Stimulated activated naive CD8-positive, alpha-beta T cell treated with anti-CD3 and anti-CD28 coated beads, Interleukin-15, Interleukin-2, amounts not matched to agents 100 ng/mL and 50 ng/mL, for 24 hours (primary cell): Measurements from ENCODE around the gene DYRK1A.

Experiments used
- H3K27ac Mint-ChIP-seq: one replicate; pipeline ENCODE4 v1.8.0; 2021; ENCODE audit warnings: mild to moderate bottlenecking, mixed read lengths
- H3K27me3 Mint-ChIP-seq: one replicate; pipeline ENCODE4 v1.8.0; 2021; ENCODE audit warnings: mixed read lengths
- H3K36me3 Mint-ChIP-seq: one replicate; pipeline ENCODE4 v1.8.0; 2021; ENCODE audit warnings: low read depth, mixed read lengths
- H3K4me1 Mint-ChIP-seq: one replicate; pipeline ENCODE4 v1.8.0; 2021; ENCODE audit warnings: low read depth, mixed read lengths
- H3K4me3 Mint-ChIP-seq: one replicate; pipeline ENCODE4 v1.8.0; 2021; ENCODE audit warnings: mild to moderate bottlenecking, mixed read lengths
- H3K9me3 Mint-ChIP-seq: one replicate; pipeline ENCODE4 v1.8.0; 2021; ENCODE audit warnings: mixed read lengths

The DYRK1A gene

GRCh38 chr21:37550157-37550556 is 183.6 kb downstream of the DYRK1A start:
- Mint-ChIP-seq H3K36me3 (no peaks in the 10 kb centered on the region), H3K27ac (no peak overlapping the region), H3K4me3 (no peak overlapping the region), H3K27me3 (peaks cover 22% of the 10 kb centered on the region), H3K4me1 (peaks cover 16% of the 10 kb centered on the region), H3K9me3 (no peaks in the 10 kb centered on the region)

- Mint-ChIP-seq H3K4me1 (peaks cover 16% of the 10 kb centered on the region), H3K27ac (no peak overlapping the region), H3K27me3 (peaks cover 22% of the 10 kb centered on the region), H3K4me3 (no peak overlapping the region), H3K36me3 (no peaks in the 10 kb centered on the region), H3K9me3 (no peaks in the 10 kb centered on the region)
These were observed 184.2 kb downstream of the DYRK1A start for GRCh38 chr21:37550618-37551330.

- Mint-ChIP-seq H3K4me3 (no peak overlapping the region), H3K27me3 (peaks cover 22% of the 10 kb centered on the region), H3K9me3 (no peaks in the 10 kb centered on the region), H3K4me1 (peaks cover 13% of the 10 kb centered on the region), H3K27ac (no peak overlapping the region), H3K36me3 (no peaks in the 10 kb centered on the region)
These were observed 184.9 kb downstream of the DYRK1A start for GRCh38 chr21:37551331-37551992.

- Mint-ChIP-seq H3K9me3 (no peaks in the 10 kb centered on the region), H3K27ac (no peak overlapping the region), H3K27me3 (peaks cover 20% of the 10 kb centered on the region), H3K36me3 (no peaks in the 10 kb centered on the region), H3K4me3 (no peak overlapping the region), H3K4me1 (peaks cover 11% of the 10 kb centered on the region)
These were observed 185.4 kb downstream of the DYRK1A start for GRCh38 chr21:37551993-37552355.

GRCh38 chr21:37552496-37553029 is 186.0 kb downstream of the DYRK1A start:
- Mint-ChIP-seq H3K36me3 (no peaks in the 10 kb centered on the region), H3K4me1 (peaks cover 5% of the 10 kb centered on the region), H3K27me3 (peaks cover 14% of the 10 kb centered on the region), H3K27ac (no peak overlapping the region), H3K4me3 (no peak overlapping the region), H3K9me3 (no peaks in the 10 kb centered on the region)

- H3K4me1 Mint-ChIP-seq, result no peaks in the 10 kb centered on the region
- H3K36me3 Mint-ChIP-seq, result no peaks in the 10 kb centered on the region
- no peak overlapping the region for H3K27ac Mint-ChIP-seq
- H3K4me3 Mint-ChIP-seq, result no peak overlapping the region
- H3K9me3 Mint-ChIP-seq, result no peaks in the 10 kb centered on the region
- peaks cover 9% of the 10 kb centered on the region for H3K27me3 Mint-ChIP-seq
These were observed 186.5 kb downstream of the DYRK1A start for GRCh38 chr21:37553078-37553481.

GRCh38 chr21:37554661-37555379 is 188.2 kb downstream of the DYRK1A start:
- H3K9me3 Mint-ChIP-seq, result peaks cover 6% of the 10 kb centered on the region
- no peak overlapping the region for H3K27ac Mint-ChIP-seq
- peaks cover 4% of the 10 kb centered on the region for H3K27me3 Mint-ChIP-seq
- H3K36me3 Mint-ChIP-seq, result no peaks in the 10 kb centered on the region
- no peaks in the 10 kb centered on the region for H3K4me1 Mint-ChIP-seq
- H3K4me3 Mint-ChIP-seq, result no peak overlapping the region

GRCh38 chr21:37555672-37556261 is 189.2 kb downstream of the DYRK1A start:
- Mint-ChIP-seq H3K4me3 (no peak overlapping the region), H3K9me3 (peaks cover 6% of the 10 kb centered on the region), H3K27ac (no peak overlapping the region), H3K27me3 (peaks cover 4% of the 10 kb centered on the region), H3K4me1 (no peaks in the 10 kb centered on the region), H3K36me3 (no peaks in the 10 kb centered on the region)

GRCh38 chr21:37557261-37557950 is 190.8 kb downstream of the DYRK1A start:
- Mint-ChIP-seq H3K9me3 (peaks cover 9% of the 10 kb centered on the region), H3K4me3 (no peak overlapping the region), H3K4me1 (no peaks in the 10 kb centered on the region), H3K27me3 (peaks cover 4% of the 10 kb centered on the region), H3K27ac (no peak overlapping the region), H3K36me3 (no peaks in the 10 kb centered on the region)

GRCh38 chr21:37558676-37559211 is 192.2 kb downstream of the DYRK1A start:
- Mint-ChIP-seq H3K9me3 (peaks cover 9% of the 10 kb centered on the region), H3K36me3 (no peaks in the 10 kb centered on the region), H3K4me3 (no peak overlapping the region), H3K4me1 (peaks cover 8% of the 10 kb centered on the region), H3K27ac (no peak overlapping the region), H3K27me3 (peaks cover 4% of the 10 kb centered on the region)

- Mint-ChIP-seq H3K9me3 (peaks cover 9% of the 10 kb centered on the region), H3K27me3 (no peaks in the 10 kb centered on the region), H3K27ac (no peak overlapping the region), H3K4me1 (peaks cover 19% of the 10 kb centered on the region), H3K36me3 (no peaks in the 10 kb centered on the region), H3K4me3 (no peak overlapping the region)
These were observed 193.8 kb downstream of the DYRK1A start for GRCh38 chr21:37560385-37560784.

GRCh38 chr21:37561506-37561905 is 194.9 kb downstream of the DYRK1A start:
- H3K4me3 Mint-ChIP-seq, result no peak overlapping the region

GRCh38 chr21:37561941-37562919 is 195.7 kb downstream of the DYRK1A start:
- Mint-ChIP-seq H3K27me3 (no peaks in the 10 kb centered on the region), H3K4me3 (peak overlapping the region; percentile 90), H3K36me3 (no peaks in the 10 kb centered on the region), H3K27ac (peak overlapping the region; percentile 89), H3K4me1 (peaks cover 27% of the 10 kb centered on the region), H3K9me3 (peaks cover 9% of the 10 kb centered on the region)

More at GRCh38 chr21:37561506-37561905, 194.9 kb downstream of the DYRK1A start:
- peaks cover 9% of the 10 kb centered on the region for H3K9me3 Mint-ChIP-seq
- H3K4me1 Mint-ChIP-seq, result peaks cover 27% of the 10 kb centered on the region
- no peaks in the 10 kb centered on the region for H3K36me3 Mint-ChIP-seq
- H3K27me3 Mint-ChIP-seq, result no peaks in the 10 kb centered on the region
- H3K27ac Mint-ChIP-seq, result no peak overlapping the region
